TTC549 (cell line): Measurements from ENCODE around the gene PRR7.
"Not testable (repeated sequence)": the region's sequence is repeated elsewhere in the genome, so short reads cannot be mapped to it uniquely, and the experiment has no call there.

ENCODE experiments used
- FAIRE-seq: peaks from 2 replicates; lab custom pipeline; 2012; peaks lifted over from hg19 to GRCh38; lab: Jason Lieb, UNC

Gene PRR7

GRCh38 chr5:177484902-177485549 is 38.4 kb downstream of the PRR7 start:
- no peak for FAIRE-seq

- not testable (repeated sequence) for FAIRE-seq
These were observed 39.1 kb downstream of the PRR7 start for GRCh38 chr5:177485753-177486152.

- no peak for FAIRE-seq
These were observed 39.6 kb downstream of the PRR7 start for GRCh38 chr5:177486256-177486655.

GRCh38 chr5:177487144-177487543 is 40.5 kb downstream of the PRR7 start:
- no peak for FAIRE-seq

- no peak for FAIRE-seq
These were observed 41.4 kb downstream of the PRR7 start for GRCh38 chr5:177487975-177488374.

- no peak for FAIRE-seq
These were observed 42.6 kb downstream of the PRR7 start for GRCh38 chr5:177489119-177489716.

- FAIRE-seq, result no peak
These were observed 43.8 kb downstream of the PRR7 start for GRCh38 chr5:177490311-177490991.

- FAIRE-seq, result no peak
These were observed 44.4 kb downstream of the PRR7 start for GRCh38 chr5:177490992-177491391.

GRCh38 chr5:177491429-177491945 is 44.9 kb downstream of the PRR7 start:
- no peak for FAIRE-seq

- no peak for FAIRE-seq
These were observed 45.6 kb downstream of the PRR7 start for GRCh38 chr5:177491983-177492746.

GRCh38 chr5:177492841-177493240 is 46.2 kb downstream of the PRR7 start:
- FAIRE-seq, result no peak

GRCh38 chr5:177493795-177494345 is 47.3 kb downstream of the PRR7 start:
- no peak for FAIRE-seq

- FAIRE-seq, result no peak
These were observed 48.0 kb downstream of the PRR7 start for GRCh38 chr5:177494346-177495195.

- no peak for FAIRE-seq
These were observed 48.8 kb downstream of the PRR7 start for GRCh38 chr5:177495243-177496060.

- no peak for FAIRE-seq
These were observed 49.6 kb downstream of the PRR7 start for GRCh38 chr5:177496070-177496726.

GRCh38 chr5:177496727-177497291 is 50.2 kb downstream of the PRR7 start:
- no peak for FAIRE-seq

GRCh38 chr5:177497292-177498012 is 50.8 kb downstream of the PRR7 start, which contains the start of gene PDLIM7:
Gene PDLIM7 (minus strand): TSS chr5:177497604. CDS start chr5:177496512, 1,092 bp downstream.
- peak; percentile 68 for FAIRE-seq

- no peak for FAIRE-seq
These were observed 51.6 kb downstream of the PRR7 start for GRCh38 chr5:177498013-177498787.
